Testis (tissue), 3 donors: Measurements from ENCODE around the gene C19orf73. TPM values are rescaled to one million over a fixed set of nuclear protein-coding genes. Genes with fewer than 3 reads are reported as not detected.

ENCODE experiments used
- DNase-seq: peaks from one replicate; pipeline ENCODE4 v3.0.0-alpha.2; 2019
- H3K27ac ChIP-seq, 2 donors: fragments of 200-600 bp; sonication (generic); one replicate each; pipeline ENCODE4 v1.5.1; 2019
- H3K27me3 ChIP-seq: fragments of 200-600 bp; sonication (generic); one replicate; pipeline ENCODE4 v1.5.1; 2019
- H3K36me3 ChIP-seq: fragments of 200-600 bp; sonication (generic); one replicate; pipeline ENCODE4 v1.5.1; 2017; ENCODE audit warnings: low read depth; ENCODE audit errors: missing control alignments
- H3K4me1 ChIP-seq: fragments of 200-600 bp; sonication (generic); one replicate; pipeline ENCODE4 v1.5.1; 2019
- H3K4me3 ChIP-seq, 2 donors: fragments of 200-600 bp; sonication (generic); one replicate each; pipeline ENCODE4 v1.5.1; 2017 to 2019
- H3K9me3 ChIP-seq: fragments of 200-600 bp; sonication (generic); one replicate; pipeline ENCODE4 v1.5.1; 2017
- POLR2A ChIP-seq: fragments of 450-650 bp; IDR thresholded peaks from one replicate; pipeline ENCODE4 v1.6.1; 2017; ENCODE audit warnings: antibody characterized with exemption, mild to moderate bottlenecking, moderate library complexity
- WGBS, 2 donors: methylation state at CpG; one replicate each; pipeline ENCODE4 v1.1.5; 2018; 5-methylcytosine and 5-hydroxymethylcytosine counted together
- intact Hi-C: fragments of 100-400 bp; cut with DNase I; formaldehyde crosslinking; loops from one replicate; pipeline ENCODE4 v1.15.1; 2023; ENCODE audit warnings: low total_unique reads
- polyA plus RNA-seq: library from polyadenylated mRNA; stranded (reverse); fragments of 350-450 nt; fragmentation: Illumina TruSeq; extraction: RNeasy Lipid Tissue Mini Kit (QIAGEN cat#74804); gene quantifications from one replicate; pipeline ENCODE4 v1.2.3, GENCODE V29; 2014; ENCODE audit warnings: low read depth, low replicate concordance; ENCODE audit not compliant: insufficient read depth
- total RNA-seq, 2 donors: library from RNA; depleted of rRNA; stranded (reverse); fragments of >200 nt; gene quantifications; one replicate each; pipeline ENCODE4 v1.2.3, GENCODE V29; 2016
- TF ChIP-seq, protein P1 (sequence below), 3 experiments: fragments of 450-650 bp in 2 of 3; fragments of 200-600 bp in 1 of 3; sonication (generic) in 1 of 3; IDR thresholded peaks; one replicate each; pipeline ENCODE4 v1.5.1; 2016 to 2019; ENCODE audit warnings: antibody characterized with exemption in 3 of 3, mild to moderate bottlenecking in 2 of 3, moderate library complexity in 1 of 3

Gene C19orf73
- total and polyA plus RNA-seq, 3 donors from 2014 or later, result 1.5 to 8.5 (median 4.0) TPM

DNA sequence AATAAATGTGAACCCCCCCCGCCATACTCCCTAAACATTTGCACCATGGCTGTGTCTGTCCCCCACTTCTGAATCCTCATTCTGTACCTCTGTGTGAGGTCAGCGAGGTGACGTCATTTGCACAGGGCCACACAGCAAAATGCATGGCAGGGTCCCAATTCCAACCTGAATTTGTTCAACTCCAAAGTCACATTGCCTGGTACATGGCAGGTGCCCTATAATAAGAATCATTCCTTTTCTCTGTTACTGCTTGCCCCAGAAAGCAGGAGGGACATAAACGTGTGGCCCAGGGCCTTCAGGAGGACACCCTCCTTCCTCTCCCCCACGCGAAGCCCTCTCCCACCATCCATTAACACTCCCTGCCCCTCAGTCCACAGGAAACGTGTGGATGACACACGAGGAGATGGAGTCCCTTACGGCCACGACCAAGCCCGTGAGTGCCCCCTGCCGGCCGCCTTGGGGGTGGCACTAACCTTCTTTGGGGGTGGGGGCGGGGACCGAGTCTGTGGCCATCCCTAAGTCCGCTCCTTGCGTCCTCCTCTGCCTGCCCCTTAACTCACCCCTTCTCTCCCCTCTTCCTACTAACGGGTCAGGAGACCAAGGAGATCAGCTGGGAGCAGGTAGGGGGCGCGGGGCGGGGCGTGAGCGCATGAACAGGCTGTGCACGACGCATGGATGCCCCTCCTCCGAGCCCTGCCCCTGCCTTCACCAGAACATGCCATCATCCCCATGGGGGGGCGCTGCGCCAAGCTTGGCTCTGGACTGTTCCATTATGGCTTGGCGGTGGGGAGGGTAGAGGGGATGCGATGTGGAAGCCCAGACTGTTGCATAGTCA lies 26.8 kb upstream of the C19orf73 start:
- 7 to 12% methylated on average over 14 to 30 of the region's 30 CpGs for WGBS, 2 donors
- no peaks in the 10 kb centered on the region for H3K27me3 ChIP-seq
- intact Hi-C loops, result loop anchor here (10.0 kb wide), 1 partner anchor 51 kb away; no protein-coding TSS in a partner anchor
- H3K4me1 ChIP-seq, result peaks cover 17% of the 10 kb centered on the region
- TF ChIP-seq, protein P1, sequence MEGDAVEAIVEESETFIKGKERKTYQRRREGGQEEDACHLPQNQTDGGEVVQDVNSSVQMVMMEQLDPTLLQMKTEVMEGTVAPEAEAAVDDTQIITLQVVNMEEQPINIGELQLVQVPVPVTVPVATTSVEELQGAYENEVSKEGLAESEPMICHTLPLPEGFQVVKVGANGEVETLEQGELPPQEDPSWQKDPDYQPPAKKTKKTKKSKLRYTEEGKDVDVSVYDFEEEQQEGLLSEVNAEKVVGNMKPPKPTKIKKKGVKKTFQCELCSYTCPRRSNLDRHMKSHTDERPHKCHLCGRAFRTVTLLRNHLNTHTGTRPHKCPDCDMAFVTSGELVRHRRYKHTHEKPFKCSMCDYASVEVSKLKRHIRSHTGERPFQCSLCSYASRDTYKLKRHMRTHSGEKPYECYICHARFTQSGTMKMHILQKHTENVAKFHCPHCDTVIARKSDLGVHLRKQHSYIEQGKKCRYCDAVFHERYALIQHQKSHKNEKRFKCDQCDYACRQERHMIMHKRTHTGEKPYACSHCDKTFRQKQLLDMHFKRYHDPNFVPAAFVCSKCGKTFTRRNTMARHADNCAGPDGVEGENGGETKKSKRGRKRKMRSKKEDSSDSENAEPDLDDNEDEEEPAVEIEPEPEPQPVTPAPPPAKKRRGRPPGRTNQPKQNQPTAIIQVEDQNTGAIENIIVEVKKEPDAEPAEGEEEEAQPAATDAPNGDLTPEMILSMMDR (IDR thresholded peaks at IDR 0.05), result peak; percentile 42 to 85 (median 77)
- no peak for TF ChIP-seq POLR2A
- H3K27ac ChIP-seq, result no peak overlapping the region
- no peaks in the 10 kb centered on the region for H3K9me3 ChIP-seq
- peak; percentile 86 for DNase-seq
- H3K36me3 ChIP-seq, result no peaks in the 10 kb centered on the region
- H3K4me3 ChIP-seq, result peak overlapping the region; percentile 3 to 18

- Histone ChIP-seq H3K9me3 (no peaks in the 10 kb centered on the region), H3K27me3 (no peaks in the 10 kb centered on the region), H3K4me1 (peaks cover 9% of the 10 kb centered on the region), H3K4me3 (peak overlapping the region; percentile 31 to 41), H3K36me3 (no peaks in the 10 kb centered on the region), H3K27ac (no peak overlapping the region)
- TF ChIP-seq, protein P1 (IDR thresholded peaks at IDR 0.05), result no peak
- TF ChIP-seq POLR2A, result no peak
- intact Hi-C loops, result loop anchor here (10.0 kb wide), 1 partner anchor 48 kb away; no protein-coding TSS in a partner anchor
- 2% methylated on average over 21 of the region's 21 CpGs for WGBS, 2 donors
- DNase-seq, result peak; percentile 94
Observed at GRCh38 chr19:49142866-49143335, 24.0 kb upstream of the C19orf73 start.

DNA sequence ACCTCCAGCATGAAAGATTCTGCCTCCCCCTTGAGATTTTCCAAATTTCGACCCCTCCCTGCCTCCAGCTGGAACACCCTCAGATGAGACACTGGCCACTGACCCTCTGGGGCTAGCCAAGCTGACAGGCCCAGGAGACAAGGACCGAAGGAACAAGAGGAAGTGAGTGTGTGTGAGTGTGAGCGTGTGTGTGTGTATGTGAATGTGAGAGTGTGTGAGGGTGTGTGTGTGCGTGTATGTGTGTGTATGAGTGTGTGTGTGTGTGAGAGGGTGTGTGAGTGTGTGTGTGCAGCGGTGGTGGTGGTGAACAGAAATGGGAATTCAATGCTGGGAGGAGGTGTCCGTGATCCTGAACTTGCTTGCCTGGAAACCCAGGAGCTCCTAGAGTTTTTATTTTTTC lies 22.4 kb upstream of the C19orf73 start:
- WGBS, 2 donors, result 71 to 83% methylated on average over 6 of the region's 6 CpGs
- Histone ChIP-seq H3K4me1 (peaks cover 9% of the 10 kb centered on the region), H3K9me3 (no peaks in the 10 kb centered on the region), H3K4me3 (no peak overlapping the region), H3K36me3 (no peaks in the 10 kb centered on the region), H3K27ac (no peak overlapping the region), H3K27me3 (no peaks in the 10 kb centered on the region)
- no peak for TF ChIP-seq POLR2A
- TF ChIP-seq, protein P1 (IDR thresholded peaks at IDR 0.05), result no peak
- DNase-seq, result no peak
- intact Hi-C loops, result loop anchor here (10.0 kb wide), 1 partner anchor 47 kb away; no protein-coding TSS in a partner anchor

GRCh38 chr19:49140951-49141350 lies 22.0 kb upstream of the C19orf73 start:
- TF ChIP-seq, protein P1 (IDR thresholded peaks at IDR 0.05), result no peak
- no peak for TF ChIP-seq POLR2A
- no peak overlapping the region for H3K4me3 ChIP-seq
- no peaks in the 10 kb centered on the region for H3K27me3 ChIP-seq
- no peaks in the 10 kb centered on the region for H3K36me3 ChIP-seq
- peaks cover 6% of the 10 kb centered on the region for H3K4me1 ChIP-seq
- no peak overlapping the region for H3K27ac ChIP-seq
- H3K9me3 ChIP-seq, result no peaks in the 10 kb centered on the region
- WGBS, 2 donors, result 84 to 86% methylated on average over 7 of the region's 7 CpGs
- intact Hi-C loops, result loop anchor here (10.0 kb wide), 1 partner anchor 46 kb away; no protein-coding TSS in a partner anchor
- DNase-seq, result no peak
